Posterior vena cava (tissue), 2 donors: Measurements from ENCODE around the gene STYX. TPM values are rescaled to one million over a fixed set of nuclear protein-coding genes. Genes with fewer than 3 reads are reported as not detected.
A peak's percentile ranks its signal among the peaks of the same experiment; 100 is the strongest.

ENCODE experiments used
- DNase-seq: peaks from one replicate; pipeline ENCODE4 v3.0.0-alpha.2; 2020; ENCODE audit warnings: low spot score
- intact Hi-C, 2 donors: fragments of 100-400 bp; cut with DNase I; formaldehyde crosslinking; loops; one replicate each; pipeline versions ENCODE4 v1.14.1 to v1.14.2; 2022 to 2023
- long read RNA-seq, 2 donors: library from polyadenylated mRNA; unstranded; transcript quantifications; one replicate each; pipeline ENCODE4 v2.0.0, GENCODE V29; 2020 to 2021
- total RNA-seq, 2 donors: library from RNA; stranded (reverse); fragmentation: NEBNext Ultra II Directional; extraction: Animal tissue kit (Norgen Biotek cat#: 25700); gene quantifications; one replicate each; pipeline ENCODE4 v1.2.1, GENCODE V29; 2021
- donor health status: DM: yes; HTN: yes; CAD: no.
- donor health status: DM: yes; HTN: yes; CAD: no.

The STYX gene
- total RNA-seq: 10 to 100 TPM; 15.1 to 18.7 TPM
- long read RNA-seq, donor 1, full-length matches to known transcripts: 5 of 8 reads
- long read RNA-seq, donor 1, partial matches to known transcripts: 0 of 8 reads
- long read RNA-seq, donor 1, other reads (novel, unspliced or antisense): 3 of 8 reads
- long read RNA-seq, donor 2, full-length matches to known transcripts: 7 of 14 reads
- long read RNA-seq, donor 2, partial matches to known transcripts: 1 of 14 reads
- long read RNA-seq, donor 2, other reads (novel, unspliced or antisense): 6 of 14 reads

- peak; percentile 99 for DNase-seq
- intact Hi-C loops: loop anchor here in 1 of 2 donors (10.0 kb wide), 1 partner anchor 55 kb away; no protein-coding TSS in a partner anchor
Measured at GRCh38 chr14:52729925-52730708, at the start of gene STYX. TSS of gene STYX (plus strand) at chr14:52730166. CDS start at chr14:52730475, 309 bp downstream.

- intact Hi-C loops: no loop called here
- no peak for DNase-seq
Measured at GRCh38 chr14:52683985-52684520, 45.9 kb upstream of the STYX start.

- intact Hi-C loops: no loop called here
- no peak for DNase-seq
Measured at GRCh38 chr14:52686176-52686575, 43.8 kb upstream of the STYX start.

- DNase-seq: no peak
- intact Hi-C loops: no loop called here
Measured at GRCh38 chr14:52690983-52691760, 38.8 kb upstream of the STYX start.

GRCh38 chr14:52692248-52692962, 37.6 kb upstream of the STYX start:
- no peak for DNase-seq
- intact Hi-C loops: no loop called here

GRCh38 chr14:52693036-52693435, 36.9 kb upstream of the STYX start:
- intact Hi-C loops: no loop called here
- DNase-seq: no peak

- intact Hi-C loops: no loop called here
- no peak for DNase-seq
Measured at GRCh38 chr14:52693532-52693931, 36.4 kb upstream of the STYX start.

- DNase-seq: no peak
- intact Hi-C loops: no loop called here
Measured at GRCh38 chr14:52694761-52695480, 35.0 kb upstream of the STYX start.

GRCh38 chr14:52695481-52696091, 34.4 kb upstream of the STYX start, which contains the start of gene ERO1A:
TSS of gene ERO1A (minus strand) at chr14:52695558. CDS start at chr14:52695481, 77 bp downstream.
- intact Hi-C loops: no loop called here
- peak; percentile 97 for DNase-seq

- DNase-seq: no peak
Measured at GRCh38 chr14:52700701-52701172, 29.2 kb upstream of the STYX start.

GRCh38 chr14:52701223-52701622, 28.7 kb upstream of the STYX start:
- no peak for DNase-seq
- intact Hi-C loops: no loop called here

More at GRCh38 chr14:52700701-52701172, 29.2 kb upstream of the STYX start:
- intact Hi-C loops: no loop called here

- intact Hi-C loops: no loop called here
- DNase-seq: no peak
Measured at GRCh38 chr14:52703225-52703624, 26.7 kb upstream of the STYX start.

- intact Hi-C loops: no loop called here
- DNase-seq: no peak
Measured at GRCh38 chr14:52703664-52704063, 26.3 kb upstream of the STYX start.

GRCh38 chr14:52706286-52706685, 23.7 kb upstream of the STYX start:
- intact Hi-C loops: no loop called here

GRCh38 chr14:52706724-52707706, 23.0 kb upstream of the STYX start, which contains the start of gene PSMC6:
TSS of gene PSMC6 (plus strand) at chr14:52707200. CDS start at chr14:52707220, 20 bp downstream.
- intact Hi-C loops: no loop called here
- DNase-seq: peak; percentile 98

More at GRCh38 chr14:52706286-52706685, 23.7 kb upstream of the STYX start:
- no peak for DNase-seq

GRCh38 chr14:52711666-52712065, 18.3 kb upstream of the STYX start:
- DNase-seq: no peak
- intact Hi-C loops: no loop called here
